Renal cortex interstitium (tissue), 15 donors: ENCODE measurements around the gene ACP1. TPM values are rescaled to one million over a fixed set of nuclear protein-coding genes. Genes with fewer than 3 reads are reported as not detected.

ENCODE experiments used
- DNase-seq, 11 donors: peaks; one replicate each; pipeline ENCODE4 v3.0.0-alpha.2; 2013; ENCODE audit warnings: low read depth in 9 of 11, low spot score in 4 of 11; ENCODE audit errors: extremely low read depth in 1 of 11
- long read RNA-seq, 16 experiments: transcript quantifications; one replicate each; lab custom pipeline, GENCODE V29; 2026
- polyA plus RNA-seq, 3 donors: library from polyadenylated mRNA; unstranded; fragments of 120-200 nt; gene quantifications; one replicate each; pipeline ENCODE4 v1.2.1, GENCODE V29; 2013; ENCODE audit not compliant: insufficient read length in 3 of 3

ACP1 gene
- 100 to 1,000 TPM; 149 to 164 (median 161) TPM for polyA plus RNA-seq
- long read RNA-seq, donor 1, transcript ACP1-209 (7 exons, 577 nt), result minor isoform, 8 of 104 reads
- long read RNA-seq, donor 1, transcript ACP1-202 (6 exons, 1,552 nt), result minor isoform, 35 of 104 reads
- long read RNA-seq, donor 1, transcript ACP1-201 (6 exons, 1,549 nt), result major isoform, 48 of 104 reads
- long read RNA-seq, donor 1, partial matches to known transcripts, result 7 of 104 reads
- long read RNA-seq, donor 1, other reads (novel, unspliced or antisense), result 0 of 104 reads
- long read RNA-seq, donor 2, transcript ACP1-209 (7 exons, 577 nt), result minor isoform, 9 of 69 reads
- long read RNA-seq, donor 2, transcript ACP1-202 (6 exons, 1,552 nt), result minor isoform, 20 of 69 reads
- long read RNA-seq, donor 2, transcript ACP1-201 (6 exons, 1,549 nt), result major isoform, 29 of 69 reads
- long read RNA-seq, donor 2, partial matches to known transcripts, result 5 of 69 reads
- long read RNA-seq, donor 2, other reads (novel, unspliced or antisense), result 0 of 69 reads
- long read RNA-seq, donor 3, transcript ACP1-209 (7 exons, 577 nt), result minor isoform, 22 of 127 reads
- long read RNA-seq, donor 3, transcript ACP1-201 (6 exons, 1,549 nt), result major isoform, 57 of 127 reads
- long read RNA-seq, donor 3, transcript ACP1-202 (6 exons, 1,552 nt), result minor isoform, 44 of 127 reads
- long read RNA-seq, donor 3, partial matches to known transcripts, result 0 of 127 reads
- long read RNA-seq, donor 3, other reads (novel, unspliced or antisense), result 0 of 127 reads
- long read RNA-seq, donor 4, transcript ACP1-209 (7 exons, 577 nt), result minor isoform, 12 of 90 reads
- long read RNA-seq, donor 4, transcript ACP1-201 (6 exons, 1,549 nt), result major isoform, 47 of 90 reads
- long read RNA-seq, donor 4, transcript ACP1-202 (6 exons, 1,552 nt), result minor isoform, 22 of 90 reads
- long read RNA-seq, donor 4, transcript ACP1-205 (3 exons, 703 nt), result minor isoform, 5 of 90 reads
- long read RNA-seq, donor 4, partial matches to known transcripts, result 0 of 90 reads
- long read RNA-seq, donor 4, other reads (novel, unspliced or antisense), result 0 of 90 reads
- long read RNA-seq, donor 5, result 0 reads
- long read RNA-seq, donor 6, transcript ACP1-202 (6 exons, 1,552 nt), result major isoform, 32 of 105 reads
- long read RNA-seq, donor 6, transcript ACP1-205 (3 exons, 703 nt), result minor isoform, 5 of 105 reads
- long read RNA-seq, donor 6, transcript ACP1-209 (7 exons, 577 nt), result minor isoform, 5 of 105 reads
- long read RNA-seq, donor 6, transcript ACP1-201 (6 exons, 1,549 nt), result major isoform, 32 of 105 reads
- long read RNA-seq, donor 6, partial matches to known transcripts, result 21 of 105 reads
- long read RNA-seq, donor 6, other reads (novel, unspliced or antisense), result 5 of 105 reads
- long read RNA-seq, donor 7, transcript ACP1-202 (6 exons, 1,552 nt), result minor isoform, 30 of 127 reads
- long read RNA-seq, donor 7, transcript ACP1-209 (7 exons, 577 nt), result minor isoform, 8 of 127 reads
- long read RNA-seq, donor 7, transcript ACP1-201 (6 exons, 1,549 nt), result major isoform, 60 of 127 reads
- long read RNA-seq, donor 7, partial matches to known transcripts, result 19 of 127 reads
- long read RNA-seq, donor 7, other reads (novel, unspliced or antisense), result 0 of 127 reads
- long read RNA-seq, donor 8, transcript ACP1-201 (6 exons, 1,549 nt), result major isoform, 81 of 171 reads
- long read RNA-seq, donor 8, transcript ACP1-209 (7 exons, 577 nt), result minor isoform, 18 of 171 reads
- long read RNA-seq, donor 8, transcript ACP1-202 (6 exons, 1,552 nt), result minor isoform, 55 of 171 reads
- long read RNA-seq, donor 8, transcript ACP1-205 (3 exons, 703 nt), result minor isoform, 7 of 171 reads
- long read RNA-seq, donor 8, partial matches to known transcripts, result 0 of 171 reads
- long read RNA-seq, donor 8, other reads (novel, unspliced or antisense), result 0 of 171 reads
- long read RNA-seq, donor 9, transcript ACP1-202 (6 exons, 1,552 nt), result minor isoform, 16 of 56 reads
- long read RNA-seq, donor 9, transcript ACP1-201 (6 exons, 1,549 nt), result major isoform, 32 of 56 reads
- long read RNA-seq, donor 9, partial matches to known transcripts, result 0 of 56 reads
- long read RNA-seq, donor 9, other reads (novel, unspliced or antisense), result 0 of 56 reads
- long read RNA-seq, donor 10, transcript ACP1-201 (6 exons, 1,549 nt), result major isoform, 70 of 106 reads
- long read RNA-seq, donor 10, transcript ACP1-209 (7 exons, 577 nt), result minor isoform, 8 of 106 reads
- long read RNA-seq, donor 10, transcript ACP1-202 (6 exons, 1,552 nt), result minor isoform, 20 of 106 reads
- long read RNA-seq, donor 10, partial matches to known transcripts, result 0 of 106 reads
- long read RNA-seq, donor 10, other reads (novel, unspliced or antisense), result 0 of 106 reads
- long read RNA-seq, donor 11, transcript ACP1-209 (7 exons, 577 nt), result minor isoform, 8 of 76 reads
- long read RNA-seq, donor 11, transcript ACP1-202 (6 exons, 1,552 nt), result minor isoform, 24 of 76 reads
- long read RNA-seq, donor 11, transcript ACP1-201 (6 exons, 1,549 nt), result major isoform, 38 of 76 reads
- long read RNA-seq, donor 11, partial matches to known transcripts, result 0 of 76 reads
- long read RNA-seq, donor 11, other reads (novel, unspliced or antisense), result 0 of 76 reads
- long read RNA-seq, donor 12, transcript ACP1-201 (6 exons, 1,549 nt), result major isoform, 25 of 51 reads
- long read RNA-seq, donor 12, transcript ACP1-202 (6 exons, 1,552 nt), result minor isoform, 17 of 51 reads
- long read RNA-seq, donor 12, partial matches to known transcripts, result 0 of 51 reads
- long read RNA-seq, donor 12, other reads (novel, unspliced or antisense), result 0 of 51 reads
- long read RNA-seq, donor 13, transcript ACP1-201 (6 exons, 1,549 nt), result major isoform, 84 of 171 reads
- long read RNA-seq, donor 13, transcript ACP1-209 (7 exons, 577 nt), result minor isoform, 14 of 171 reads
- long read RNA-seq, donor 13, transcript ACP1-202 (6 exons, 1,552 nt), result minor isoform, 50 of 171 reads
- long read RNA-seq, donor 13, partial matches to known transcripts, result 6 of 171 reads
- long read RNA-seq, donor 13, other reads (novel, unspliced or antisense), result 7 of 171 reads
- long read RNA-seq, donor 14, transcript ACP1-209 (7 exons, 577 nt), result minor isoform, 7 of 83 reads
- long read RNA-seq, donor 14, transcript ACP1-201 (6 exons, 1,549 nt), result major isoform, 41 of 83 reads
- long read RNA-seq, donor 14, transcript ACP1-202 (6 exons, 1,552 nt), result minor isoform, 30 of 83 reads
- long read RNA-seq, donor 14, partial matches to known transcripts, result 0 of 83 reads
- long read RNA-seq, donor 14, other reads (novel, unspliced or antisense), result 0 of 83 reads
- long read RNA-seq, donor 15, transcript ACP1-201 (6 exons, 1,549 nt), result major isoform, 29 of 60 reads
- long read RNA-seq, donor 15, transcript ACP1-202 (6 exons, 1,552 nt), result minor isoform, 22 of 60 reads
- long read RNA-seq, donor 15, transcript ACP1-209 (7 exons, 577 nt), result minor isoform, 6 of 60 reads
- long read RNA-seq, donor 15, partial matches to known transcripts, result 0 of 60 reads
- long read RNA-seq, donor 15, other reads (novel, unspliced or antisense), result 0 of 60 reads
- long read RNA-seq, donor 16, transcript ACP1-201 (6 exons, 1,549 nt), result major isoform, 116 of 217 reads
- long read RNA-seq, donor 16, transcript ACP1-209 (7 exons, 577 nt), result minor isoform, 21 of 217 reads
- long read RNA-seq, donor 16, transcript ACP1-205 (3 exons, 703 nt), result minor isoform, 5 of 217 reads
- long read RNA-seq, donor 16, transcript ACP1-202 (6 exons, 1,552 nt), result minor isoform, 64 of 217 reads
- long read RNA-seq, donor 16, partial matches to known transcripts, result 0 of 217 reads
- long read RNA-seq, donor 16, other reads (novel, unspliced or antisense), result 0 of 217 reads

- DNase-seq, result peak; percentile 89 to 95 (median 93)
Measured at GRCh38 chr2:264493-265468, at the start of gene ACP1. Gene ACP1 (plus strand): TSS chr2:264947. CDS start chr2:264965, 18 bp downstream.

- DNase-seq, result no peak
Measured at GRCh38 chr2:216068-216467, 48.7 kb upstream of the ACP1 start.

GRCh38 chr2:223451-223850 is 41.3 kb upstream of the ACP1 start:
- no peak for DNase-seq

- no peak for DNase-seq
Measured at GRCh38 chr2:223971-224760, 40.6 kb upstream of the ACP1 start.

- DNase-seq, result no peak
Measured at GRCh38 chr2:228115-228514, 36.6 kb upstream of the ACP1 start.

GRCh38 chr2:228518-229278 is 36.0 kb upstream of the ACP1 start:
- DNase-seq, result no peak

- DNase-seq, result no peak
Measured at GRCh38 chr2:231521-232185, 33.1 kb upstream of the ACP1 start.

GRCh38 chr2:233030-233429 is 31.7 kb upstream of the ACP1 start:
- no peak for DNase-seq

- no peak for DNase-seq
Measured at GRCh38 chr2:234421-234820, 30.3 kb upstream of the ACP1 start.

- DNase-seq, result no peak
Measured at GRCh38 chr2:236993-237539, 27.7 kb upstream of the ACP1 start.

GRCh38 chr2:237878-238277 is 26.9 kb upstream of the ACP1 start:
- DNase-seq, result no peak
